ENCODE measurements around the gene CRYAA.
"Not testable (repeated sequence)": the region's sequence is repeated elsewhere in the genome, so short reads cannot be mapped to it uniquely, and the experiment has no call there.

Gene CRYAA, protein sequence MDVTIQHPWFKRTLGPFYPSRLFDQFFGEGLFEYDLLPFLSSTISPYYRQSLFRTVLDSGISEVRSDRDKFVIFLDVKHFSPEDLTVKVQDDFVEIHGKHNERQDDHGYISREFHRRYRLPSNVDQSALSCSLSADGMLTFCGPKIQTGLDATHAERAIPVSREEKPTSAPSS

DNA sequence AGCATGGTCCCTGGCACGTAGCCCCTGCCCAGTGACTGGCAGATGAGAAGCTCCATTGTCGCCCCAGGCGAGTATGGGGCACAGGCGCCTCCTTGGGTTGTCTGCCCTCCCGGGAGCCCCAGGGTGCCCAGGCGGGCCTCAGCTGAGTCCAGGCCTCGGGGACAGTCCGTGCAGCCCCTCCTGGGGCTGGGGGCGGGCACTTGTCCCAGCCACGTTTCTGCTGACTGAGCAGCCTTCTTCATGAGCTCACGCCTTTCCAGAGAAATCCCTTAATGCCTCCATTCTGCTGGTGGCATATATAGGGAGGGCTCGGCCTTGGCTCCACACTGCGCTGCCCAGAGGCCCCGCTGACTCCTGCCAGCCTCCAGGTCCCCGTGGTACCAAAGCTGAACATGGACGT is at the start of gene CRYAA:
Gene CRYAA, plus strand, starts transcription at position 301 of the 400 bp plus-strand sequence. Its CDS starts 92 bp downstream, at position 393.
- not testable (repeated sequence) for DNase-seq (ENCODE audit: low spot score)

DNA sequence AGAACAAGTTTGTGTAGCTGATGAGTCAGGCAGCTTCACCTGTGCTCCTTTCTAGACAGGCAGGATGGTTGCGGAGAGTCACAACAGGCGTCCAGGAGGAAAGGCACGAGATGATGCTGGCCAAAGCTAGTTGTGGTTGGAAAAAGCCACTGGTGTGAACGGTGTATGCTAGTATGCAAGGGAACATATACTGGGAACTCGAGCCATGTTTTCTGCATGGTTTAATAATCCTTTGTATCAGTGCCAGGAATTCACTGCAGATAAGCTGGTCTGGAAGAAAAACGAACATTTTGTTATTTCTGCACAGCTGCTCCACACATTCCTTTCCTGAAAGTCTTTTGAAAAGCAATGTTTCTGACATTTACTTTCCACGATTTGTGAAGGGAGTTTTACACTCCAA is 38.7 kb upstream of the CRYAA start:
- DNase-seq (ENCODE audit: low spot score), result not testable (repeated sequence)

GRCh38 chr21:43134520-43134919 is 34.3 kb upstream of the CRYAA start:
- not testable (repeated sequence) for DNase-seq (ENCODE audit: low spot score)

- DNase-seq (ENCODE audit: low spot score), result not testable (repeated sequence)
These were observed 29.9 kb upstream of the CRYAA start for GRCh38 chr21:43138944-43139343.

- not testable (repeated sequence) for DNase-seq (ENCODE audit: low spot score)
These were observed 27.4 kb upstream of the CRYAA start for GRCh38 chr21:43141407-43141806.

DNA sequence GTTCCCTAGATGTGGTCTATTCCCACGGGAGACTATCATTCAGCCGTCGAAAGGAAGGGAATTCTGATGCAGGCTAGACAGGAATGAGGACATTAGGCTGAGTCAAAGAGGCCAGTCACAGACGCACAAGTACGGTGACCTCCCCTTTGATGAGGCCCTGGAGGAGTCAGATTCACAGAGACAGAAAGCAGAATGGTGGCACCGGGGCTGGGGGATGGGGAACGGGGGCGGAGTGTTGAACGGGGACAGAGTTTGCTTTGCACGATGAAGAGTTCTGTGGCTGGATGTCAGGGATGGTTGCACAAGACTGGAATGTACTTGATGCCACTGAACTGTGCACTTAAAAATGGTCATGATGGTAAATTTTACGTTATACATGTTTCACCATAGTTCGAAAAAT is 22.2 kb upstream of the CRYAA start:
- not testable (repeated sequence) for DNase-seq (ENCODE audit: low spot score)

GRCh38 chr21:43147999-43148398 is 20.8 kb upstream of the CRYAA start:
- not testable (repeated sequence) for DNase-seq (ENCODE audit: low spot score)

GRCh38 chr21:43149344-43149743 is 19.5 kb upstream of the CRYAA start:
- DNase-seq (ENCODE audit: low spot score), result not testable (repeated sequence)

GRCh38 chr21:43153601-43154000 is 15.2 kb upstream of the CRYAA start:
- not testable (repeated sequence) for DNase-seq (ENCODE audit: low spot score)

GRCh38 chr21:43159279-43160175 is 9.3 kb upstream of the CRYAA start:
- DNase-seq (ENCODE audit: low spot score), result not testable (repeated sequence)

GRCh38 chr21:43161826-43162707 is 6.7 kb upstream of the CRYAA start:
- not testable (repeated sequence) for DNase-seq (ENCODE audit: low spot score)

DNA sequence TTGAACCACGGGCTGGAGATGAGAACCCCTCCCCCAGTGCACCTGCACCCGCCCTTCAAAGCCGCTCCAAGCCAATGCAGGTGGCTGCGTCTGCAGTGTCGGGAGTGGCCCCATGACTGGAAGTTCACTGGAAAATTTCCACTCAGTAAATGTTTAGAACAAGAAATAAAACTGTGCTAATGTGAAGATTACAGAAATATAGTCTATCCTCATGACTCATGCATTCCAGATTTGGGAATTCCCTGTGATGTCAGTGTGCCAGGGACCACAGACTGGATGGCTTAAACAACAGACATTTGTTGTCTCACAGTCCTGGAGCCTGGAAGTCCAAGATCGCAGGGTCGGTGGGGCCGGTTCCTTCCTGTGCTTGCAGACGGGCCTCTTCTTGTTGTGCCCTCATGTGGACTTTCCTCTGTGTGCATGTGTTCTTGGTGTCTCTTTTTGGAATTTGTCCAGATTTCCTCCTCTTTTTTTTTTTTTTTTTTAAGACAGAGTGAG is 6.1 kb upstream of the CRYAA start:
- DNase-seq (ENCODE audit: low spot score), result not testable (repeated sequence)

DNA sequence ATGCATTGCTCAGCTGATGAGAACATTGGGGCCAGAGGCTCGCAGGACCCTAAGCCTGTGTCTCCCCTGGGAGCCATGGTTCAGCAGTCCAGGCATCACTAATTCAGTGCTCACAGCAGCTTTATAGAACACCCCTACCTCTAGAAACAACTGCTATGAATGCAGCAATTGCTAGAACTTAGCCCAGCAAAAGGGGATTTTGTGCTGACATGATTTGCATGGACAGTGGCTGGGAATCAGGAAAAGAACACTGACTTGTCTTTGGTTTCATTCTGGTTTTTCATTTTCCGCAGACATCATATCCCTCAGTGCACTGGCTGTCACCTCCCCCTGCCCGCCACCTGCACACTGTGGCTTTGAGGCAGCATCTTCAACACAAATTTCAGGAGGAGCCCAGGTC is 4.0 kb upstream of the CRYAA start:
- DNase-seq (ENCODE audit: low spot score), result not testable (repeated sequence)

DNA sequence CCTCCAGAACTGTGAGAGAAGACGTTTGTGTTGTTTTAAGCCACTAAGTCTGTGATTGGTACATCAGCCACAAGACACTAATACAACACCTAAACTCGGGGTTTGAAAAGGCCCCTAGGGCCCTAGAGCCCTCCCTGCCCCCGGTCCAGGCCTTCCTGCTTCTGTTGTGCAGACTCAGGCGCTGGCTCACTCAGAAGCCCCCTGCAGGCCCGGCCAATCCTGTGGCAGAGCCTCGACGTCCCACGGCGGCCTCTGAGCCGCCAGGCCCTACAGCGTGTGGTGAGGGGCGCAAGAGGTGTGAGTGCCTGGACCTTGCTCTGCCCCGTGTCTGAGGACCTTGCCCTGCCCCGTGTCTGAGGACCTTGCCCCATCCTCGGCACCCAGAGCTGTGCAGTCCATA is 3.1 kb upstream of the CRYAA start:
- DNase-seq (ENCODE audit: low spot score), result not testable (repeated sequence)

DNA sequence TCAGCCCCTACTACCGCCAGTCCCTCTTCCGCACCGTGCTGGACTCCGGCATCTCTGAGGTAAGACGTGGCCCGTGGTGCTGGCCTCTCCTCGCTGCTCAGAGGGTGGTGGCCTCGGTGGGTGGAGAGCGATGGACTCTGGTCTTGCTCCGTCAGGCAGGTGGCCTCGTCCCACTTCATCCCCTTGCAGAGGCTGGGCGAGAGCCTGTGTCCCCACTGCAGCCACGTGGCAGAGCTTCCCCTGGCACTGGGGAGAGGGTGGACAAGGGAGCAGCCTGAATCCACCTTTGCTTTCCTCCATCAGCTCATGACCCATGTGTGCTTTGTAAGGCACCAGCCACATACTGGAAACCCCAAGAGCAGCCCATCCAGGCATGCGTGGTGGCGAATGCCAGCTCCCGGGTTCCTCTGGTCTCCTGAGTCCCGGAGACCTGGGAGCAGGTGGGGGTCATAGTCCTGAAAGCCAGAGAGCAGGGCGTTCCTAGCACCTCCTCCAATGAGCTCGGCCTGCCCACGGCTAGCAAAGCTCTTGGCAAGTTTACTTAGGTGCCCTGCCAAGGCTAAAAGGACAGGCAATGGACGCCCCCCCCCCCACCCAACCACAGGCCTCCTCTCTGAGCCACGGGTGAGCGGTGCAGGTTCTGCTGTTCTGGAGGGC is 550 bp downstream of the CRYAA start:
- not testable (repeated sequence) for DNase-seq (ENCODE audit: low spot score)

- DNase-seq (ENCODE audit: low spot score), result not testable (repeated sequence)
These were observed 1.1 kb downstream of the CRYAA start for GRCh38 chr21:43169891-43170290.

DNA sequence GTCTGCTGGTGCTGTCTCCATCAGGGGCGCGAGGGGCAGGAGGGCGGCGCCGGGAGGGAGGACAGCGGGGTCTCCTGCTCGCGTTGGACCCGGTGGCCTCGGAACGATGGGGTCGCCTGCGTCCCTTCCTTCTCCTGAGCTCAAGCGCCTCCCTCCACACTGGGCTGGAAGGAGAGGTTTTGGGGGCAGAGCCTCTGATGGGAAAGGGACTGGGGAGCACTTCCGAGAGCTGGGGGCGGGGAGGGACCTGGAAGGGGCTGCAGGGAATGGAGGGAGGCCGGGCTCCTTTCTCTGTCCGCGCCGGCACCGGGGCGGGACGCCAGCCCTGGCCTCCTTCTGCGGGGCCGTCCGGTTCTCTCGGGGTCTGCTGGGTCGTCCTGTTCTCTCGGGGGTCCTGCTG is 4.0 kb downstream of the CRYAA start:
- not testable (repeated sequence) for DNase-seq (ENCODE audit: low spot score)

GRCh38 chr21:43173438-43173837 is 4.6 kb downstream of the CRYAA start:
- not testable (repeated sequence) for DNase-seq (ENCODE audit: low spot score)

- DNase-seq (ENCODE audit: low spot score), result not testable (repeated sequence)
These were observed 5.1 kb downstream of the CRYAA start for GRCh38 chr21:43173930-43174329.

DNA sequence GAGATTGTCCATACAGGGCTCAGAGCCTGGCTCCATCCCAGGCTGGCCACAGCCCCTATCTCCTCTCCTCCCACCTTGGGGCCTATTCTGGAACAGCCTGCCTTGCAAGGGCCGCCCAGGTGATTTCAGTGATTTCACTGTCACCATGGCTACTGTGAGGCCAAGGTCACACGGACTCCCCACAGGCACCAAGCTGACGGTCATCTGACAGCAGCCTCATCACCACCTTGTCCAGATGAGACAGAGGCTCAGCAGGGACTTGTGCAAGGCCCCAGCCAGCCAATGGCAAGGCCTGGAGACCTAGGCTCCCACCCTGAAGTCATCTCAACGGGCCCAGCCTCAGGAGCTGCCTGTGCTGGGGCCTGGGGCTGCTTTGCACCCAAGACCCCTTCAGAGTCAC is 6.2 kb downstream of the CRYAA start:
- not testable (repeated sequence) for DNase-seq (ENCODE audit: low spot score)

- DNase-seq (ENCODE audit: low spot score), result not testable (repeated sequence)
These were observed 7.8 kb downstream of the CRYAA start for GRCh38 chr21:43176621-43177020.
